HG02610 (cell line): ENCODE measurements around the gene MYO5B.
"Not testable (repeated sequence)": the region's sequence is repeated elsewhere in the genome, so short reads cannot be mapped to it uniquely, and the experiment has no call there.

Experiments used
- ATAC-seq: cut with Tn5 transposase; IDR thresholded peaks from one replicate; pipeline ENCODE4 v1.9.1; 2021; ENCODE audit warnings: mild to moderate bottlenecking, moderate library complexity; ENCODE audit not compliant: unreplicated experiment

Gene MYO5B

DNA sequence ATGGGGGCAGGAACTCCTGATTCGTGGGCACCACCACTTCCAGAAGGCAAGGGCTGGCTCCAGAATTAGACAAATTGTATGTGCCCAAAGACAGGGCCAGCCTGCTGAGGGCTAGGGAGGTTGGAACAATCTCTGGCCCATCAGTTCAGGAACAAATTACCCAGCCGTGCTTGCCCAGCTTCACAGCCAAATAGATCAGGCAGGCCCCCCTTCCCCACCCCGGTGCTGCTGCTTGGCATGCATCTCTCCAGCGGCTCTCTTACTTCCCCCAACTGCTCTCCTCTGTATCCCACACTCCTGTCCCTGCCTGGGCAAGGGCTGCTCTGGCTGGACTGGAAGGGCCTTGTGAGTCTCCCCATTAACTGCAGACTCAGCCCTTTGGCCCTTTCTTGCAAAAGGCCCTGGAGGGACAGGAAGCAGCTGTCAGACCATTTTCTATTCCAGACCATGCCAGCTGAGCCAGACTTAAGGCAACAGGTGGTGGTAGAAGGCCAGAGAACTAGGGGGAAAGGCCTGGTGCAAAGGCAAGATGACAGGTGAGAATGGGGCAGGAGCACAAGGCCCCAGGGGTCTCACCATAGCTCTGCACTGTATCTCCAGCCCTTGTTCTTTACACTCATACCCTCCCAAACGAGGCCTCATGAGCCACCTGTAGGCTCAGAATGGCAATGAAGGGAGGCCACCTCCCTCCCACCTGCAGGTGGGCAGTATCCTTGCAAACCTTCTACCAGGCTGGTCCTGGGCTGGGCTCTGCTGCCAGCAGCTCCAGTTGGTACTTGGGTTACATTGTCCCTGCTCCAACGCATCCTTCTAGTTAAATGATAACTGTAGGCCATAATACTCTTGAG is 350.9 kb downstream of the MYO5B start:
- ATAC-seq, result no peak

DNA sequence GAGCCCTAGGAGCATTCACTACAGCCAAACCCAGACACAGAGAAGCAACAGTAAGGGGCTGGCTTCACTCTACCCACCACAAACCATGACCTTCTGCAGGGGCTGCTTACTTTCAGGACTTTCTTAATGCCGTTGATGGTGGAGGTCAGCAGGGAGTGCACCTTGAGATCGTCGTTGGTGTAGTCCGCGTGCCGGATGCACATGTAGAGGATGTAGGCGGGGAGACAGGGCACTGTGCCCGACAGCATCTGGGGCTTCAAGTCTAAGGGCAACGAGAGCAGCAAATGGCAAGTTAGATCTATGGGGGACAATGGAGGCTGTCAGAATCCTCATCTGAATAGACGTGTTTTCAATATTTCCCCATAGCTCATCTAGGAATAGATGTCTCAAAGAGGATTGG is 351.8 kb downstream of the MYO5B start:
- no peak for ATAC-seq

DNA sequence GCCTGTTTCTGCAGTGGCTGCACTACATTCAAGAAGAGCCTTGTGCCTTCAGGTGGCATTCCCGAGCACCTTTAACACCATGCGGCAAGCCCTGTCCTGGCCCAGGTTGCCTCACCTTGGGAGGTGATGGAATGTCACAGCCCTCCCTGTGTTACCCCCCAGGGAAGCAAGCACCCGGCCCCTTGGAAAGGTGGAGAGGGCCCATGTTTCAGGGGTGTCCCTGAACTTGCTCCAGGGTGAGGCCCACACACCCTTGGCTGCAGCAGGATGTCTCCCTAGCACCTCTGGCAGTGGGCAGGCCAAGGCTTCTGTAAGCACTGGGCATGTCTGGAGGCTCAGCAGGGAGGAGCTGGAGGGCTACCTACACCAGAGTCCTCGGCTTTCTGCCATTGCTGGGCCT is 352.3 kb downstream of the MYO5B start:
- ATAC-seq, result no peak

DNA sequence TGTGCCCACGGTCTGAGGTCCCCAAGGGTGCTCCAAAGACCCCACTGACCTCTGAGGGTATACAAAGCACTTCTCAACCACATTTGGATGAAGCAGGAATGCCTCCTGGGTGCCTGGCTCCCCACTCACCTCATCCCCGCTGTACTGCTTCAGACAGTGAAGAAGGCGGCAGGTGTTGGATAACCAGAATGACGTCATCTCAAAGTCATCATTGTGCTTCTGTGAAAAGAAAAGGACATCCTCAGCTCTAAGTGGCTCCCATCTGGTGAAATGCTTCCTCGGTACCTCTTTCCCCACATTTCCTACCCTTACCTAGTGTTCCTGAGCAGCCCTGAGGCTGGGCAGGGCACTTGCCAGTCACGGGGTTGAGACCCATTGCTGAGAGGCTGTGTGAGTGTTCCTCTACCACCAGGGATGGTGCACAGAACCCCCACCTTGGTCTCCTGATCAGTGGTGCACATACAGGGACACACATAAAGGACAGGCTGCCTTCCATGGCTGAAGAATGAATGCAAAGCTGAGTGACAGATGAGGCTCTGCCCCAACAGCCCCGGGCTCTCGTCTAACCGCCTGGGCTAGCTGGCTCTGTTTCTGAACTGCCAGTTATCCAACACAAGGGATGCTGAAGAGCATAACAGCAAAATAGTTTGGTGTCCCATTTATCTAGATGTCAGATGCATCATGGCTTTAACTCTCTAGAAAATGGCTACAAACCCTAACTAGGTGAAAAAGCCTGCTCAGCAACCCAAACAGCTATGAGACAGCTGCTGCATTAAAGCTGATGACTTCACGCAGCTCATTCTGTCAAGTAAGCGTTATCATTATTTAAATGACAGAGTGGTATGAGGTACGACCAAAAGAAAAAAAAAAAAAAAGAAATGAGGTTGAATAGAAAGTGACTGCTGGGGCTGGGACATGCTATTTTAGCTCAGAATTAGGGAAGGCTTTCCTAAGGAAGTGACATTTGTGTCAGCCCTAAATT is 353.4 kb downstream of the MYO5B start:
- ATAC-seq, result no peak

DNA sequence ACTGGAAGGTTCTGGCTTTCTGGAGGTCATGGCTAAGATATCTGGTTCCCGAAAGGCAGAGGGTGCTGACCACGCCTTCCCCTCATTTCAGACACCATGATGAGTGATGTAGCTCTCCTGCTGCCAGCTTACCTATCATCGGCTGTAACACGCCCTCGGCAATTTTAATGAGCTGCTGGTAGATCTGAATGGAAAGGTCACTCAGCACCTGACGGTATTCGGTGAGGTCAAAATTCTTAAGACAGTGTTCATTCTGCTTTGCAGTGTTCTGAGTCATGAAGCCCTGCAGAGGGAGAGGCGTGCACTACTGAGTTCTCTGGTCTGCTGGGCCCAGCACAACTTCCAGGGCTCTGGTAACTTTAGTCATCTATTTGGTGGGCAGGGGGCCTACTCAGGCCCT is 355.9 kb downstream of the MYO5B start:
- no peak for ATAC-seq

DNA sequence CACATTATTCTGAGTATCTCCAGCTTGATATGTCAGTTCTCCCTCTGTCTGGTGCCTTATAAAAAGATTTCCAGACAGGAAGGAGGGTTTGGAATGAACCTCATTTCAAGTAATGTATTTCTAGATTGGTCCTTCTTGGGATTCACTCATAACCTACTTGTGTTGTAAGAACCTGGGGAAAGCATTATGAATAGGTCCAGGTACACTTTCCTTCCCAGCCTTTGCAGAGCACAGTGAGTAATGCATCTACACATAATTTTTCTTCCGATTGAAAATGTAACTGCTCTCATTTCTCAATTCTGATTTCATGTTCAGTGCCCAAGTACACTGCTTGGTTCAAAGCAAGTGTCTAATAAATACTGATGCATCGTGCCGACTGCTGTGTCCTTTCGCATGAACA is 356.6 kb downstream of the MYO5B start:
- no peak for ATAC-seq

DNA sequence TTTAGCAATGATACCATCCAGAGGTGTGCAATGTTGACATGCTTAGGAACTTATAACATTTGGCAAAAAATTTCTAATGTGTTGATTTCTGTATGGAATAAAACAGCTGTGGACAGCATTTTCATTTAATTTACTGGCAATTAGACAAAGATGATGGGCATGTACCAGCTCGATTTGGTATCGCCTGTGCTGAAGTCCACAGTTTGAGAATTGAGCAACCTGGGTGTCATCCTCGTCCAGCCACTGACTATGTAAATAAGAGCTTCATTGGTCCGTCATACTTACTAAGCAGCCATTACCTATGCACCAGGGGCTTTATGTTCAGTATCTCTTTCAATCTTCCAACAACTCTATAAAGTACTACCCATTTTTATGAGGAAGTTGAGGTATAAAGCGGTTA is 357.1 kb downstream of the MYO5B start:
- no peak for ATAC-seq

DNA sequence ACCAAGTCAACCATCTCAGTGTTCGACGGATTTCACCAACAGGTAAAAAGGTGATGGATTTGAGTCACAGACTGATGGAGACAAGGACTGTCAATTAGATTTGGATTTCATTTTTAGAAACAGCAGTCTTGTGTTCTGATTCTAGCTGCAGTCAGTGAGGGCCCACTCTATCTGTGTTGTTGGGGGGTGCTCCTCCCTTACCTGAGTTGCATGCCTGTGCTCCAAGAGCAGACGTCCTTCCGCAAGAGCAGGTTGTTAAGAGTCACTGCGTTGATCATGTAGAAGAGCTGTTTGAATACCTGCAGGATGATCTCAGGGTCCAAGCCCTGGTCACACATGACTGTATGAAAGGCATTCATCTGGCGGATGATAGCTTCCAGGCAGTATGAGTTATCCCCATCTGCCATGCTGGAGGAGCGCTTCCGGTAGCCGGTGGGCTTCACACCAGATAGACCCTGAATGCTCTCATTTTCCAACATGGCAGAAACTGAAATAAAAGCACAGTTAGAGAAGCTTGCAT is 357.6 kb downstream of the MYO5B start:
- ATAC-seq, result not testable (repeated sequence)

DNA sequence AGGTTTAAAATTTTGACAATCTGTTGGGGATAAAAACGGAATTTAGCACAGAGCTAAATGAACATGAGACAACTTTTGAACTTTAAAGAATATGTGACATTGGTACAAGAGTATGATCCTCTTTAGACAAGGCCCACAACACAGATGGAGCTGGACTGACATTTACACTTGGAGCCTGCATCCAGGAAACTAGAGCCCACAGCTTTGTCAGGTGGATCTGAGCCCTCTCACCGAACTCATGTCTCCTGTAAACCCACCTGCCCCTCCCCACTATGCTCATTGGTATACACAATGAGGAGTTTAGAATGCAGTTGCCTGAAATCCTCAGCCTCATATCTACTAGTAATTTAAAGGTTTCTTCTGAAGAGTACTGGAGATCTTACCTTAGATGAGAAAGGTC is 359.5 kb downstream of the MYO5B start:
- no peak for ATAC-seq

DNA sequence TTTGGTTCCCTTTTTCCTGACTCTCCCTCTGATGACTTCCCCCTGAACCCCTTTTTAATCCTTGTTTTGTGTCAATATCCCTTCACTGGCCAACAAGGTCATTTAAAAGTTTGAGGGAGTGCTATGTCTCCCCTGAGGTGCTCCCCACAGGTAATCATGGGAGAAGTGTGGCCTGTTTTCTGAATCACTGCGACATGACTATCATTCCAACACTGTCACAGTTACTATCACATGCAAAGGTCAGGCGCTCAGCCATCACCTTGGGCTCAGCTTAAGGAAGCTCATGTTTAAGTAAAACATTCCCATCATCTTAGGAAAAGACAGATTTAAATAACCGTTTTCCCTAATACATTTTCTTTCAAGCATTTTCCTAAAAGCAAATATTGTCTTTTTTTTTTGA is 360.7 kb downstream of the MYO5B start:
- ATAC-seq, result no peak

DNA sequence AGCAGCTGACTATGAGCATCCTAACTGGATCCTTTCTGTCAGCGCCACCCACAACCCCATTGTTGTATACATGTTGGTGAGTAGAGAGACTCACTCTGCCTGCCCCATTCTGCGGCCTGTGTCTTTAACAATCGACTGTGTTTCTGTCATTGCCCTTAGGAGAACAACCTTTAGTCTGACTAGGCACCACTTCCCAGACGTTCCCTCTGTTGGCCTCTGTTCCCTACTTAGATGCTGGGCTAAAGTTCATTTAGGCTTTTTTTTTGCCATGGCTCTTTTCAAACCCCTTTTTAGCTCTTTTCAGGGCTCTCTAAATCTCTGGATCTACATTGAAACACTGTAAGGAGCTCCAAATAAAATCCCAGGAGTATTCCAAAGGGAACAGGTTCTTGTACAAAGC is 361.1 kb downstream of the MYO5B start:
- ATAC-seq, result no peak

DNA sequence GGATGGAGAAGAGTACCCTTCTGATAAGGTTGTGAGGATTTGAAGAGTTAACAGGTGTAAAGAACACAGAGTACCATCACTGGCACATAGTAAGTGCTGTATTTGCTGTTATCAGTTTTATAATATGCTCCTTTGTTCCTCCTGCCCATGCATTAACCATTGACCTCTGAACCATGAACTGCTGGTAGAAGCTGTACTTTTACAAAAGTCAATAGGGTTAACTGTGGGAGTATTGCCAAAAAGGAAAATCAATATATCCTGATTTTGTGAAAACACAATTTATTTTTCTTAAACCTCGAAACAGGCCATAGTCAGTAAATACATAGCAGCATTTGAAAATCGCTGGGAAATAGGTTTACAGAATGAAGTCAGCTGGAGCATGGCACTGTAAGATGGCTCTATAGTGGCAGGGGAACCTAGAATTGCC is 362.7 kb downstream of the MYO5B start:
- no peak for ATAC-seq

DNA sequence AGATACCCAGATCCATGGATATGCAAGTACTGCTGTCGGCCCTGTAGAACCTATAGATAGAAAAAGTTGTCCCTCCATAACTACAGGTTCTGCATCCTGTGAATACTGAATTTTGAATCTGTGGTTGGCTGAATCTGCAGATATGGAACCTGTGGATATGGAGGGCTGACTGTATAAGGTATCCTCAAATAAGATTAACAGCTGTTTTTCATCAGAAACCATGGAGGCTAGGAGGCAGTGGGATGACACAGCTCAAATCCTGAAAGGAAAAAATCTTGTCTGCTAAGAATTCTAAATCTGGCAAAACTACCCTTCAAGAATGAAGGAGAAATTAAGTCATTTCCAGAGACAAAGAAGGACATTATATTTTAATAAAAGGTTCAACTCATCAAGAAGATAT is 367.0 kb downstream of the MYO5B start:
- ATAC-seq, result no peak

DNA sequence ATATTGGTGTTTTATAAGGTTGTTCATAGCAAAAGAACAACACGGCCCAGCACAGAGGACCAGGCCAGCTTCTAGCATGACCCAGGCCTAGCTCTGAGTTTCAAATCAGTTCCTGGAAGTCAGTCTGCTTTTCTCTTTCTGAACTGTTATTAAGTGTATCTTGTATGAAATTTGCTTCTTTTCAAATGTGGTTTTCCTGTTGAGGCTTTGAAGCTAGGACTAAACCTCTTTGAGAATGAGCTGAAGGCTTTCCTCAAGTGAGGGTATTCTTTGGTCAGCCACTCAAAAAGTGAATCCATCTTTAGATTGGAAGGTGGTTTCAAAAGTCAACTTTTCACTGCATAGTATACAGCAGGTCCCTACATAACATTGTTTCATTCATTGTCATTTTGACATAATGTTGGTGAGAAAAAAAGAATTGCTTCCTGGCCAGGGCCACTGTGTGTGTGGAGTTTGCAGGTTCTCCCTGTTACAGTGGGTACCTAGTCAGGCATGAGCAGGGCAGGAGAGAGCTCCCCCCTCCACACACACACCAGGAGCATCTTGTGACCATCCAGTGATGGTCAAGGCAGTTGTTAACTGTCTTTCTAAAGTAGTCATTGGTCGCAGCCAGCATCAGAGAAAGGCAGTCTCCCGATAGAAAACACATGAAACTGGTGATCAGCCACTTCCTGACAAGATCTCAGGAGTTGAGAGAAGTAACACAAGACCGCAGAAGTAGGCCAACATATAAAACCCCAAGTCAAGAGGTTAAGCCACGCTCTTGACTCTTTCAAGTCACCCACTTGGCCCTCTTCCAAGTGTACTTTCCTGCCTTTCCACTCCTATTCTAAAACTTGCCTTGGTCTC is 374.9 kb downstream of the MYO5B start:
- ATAC-seq, result peak; percentile 56

DNA sequence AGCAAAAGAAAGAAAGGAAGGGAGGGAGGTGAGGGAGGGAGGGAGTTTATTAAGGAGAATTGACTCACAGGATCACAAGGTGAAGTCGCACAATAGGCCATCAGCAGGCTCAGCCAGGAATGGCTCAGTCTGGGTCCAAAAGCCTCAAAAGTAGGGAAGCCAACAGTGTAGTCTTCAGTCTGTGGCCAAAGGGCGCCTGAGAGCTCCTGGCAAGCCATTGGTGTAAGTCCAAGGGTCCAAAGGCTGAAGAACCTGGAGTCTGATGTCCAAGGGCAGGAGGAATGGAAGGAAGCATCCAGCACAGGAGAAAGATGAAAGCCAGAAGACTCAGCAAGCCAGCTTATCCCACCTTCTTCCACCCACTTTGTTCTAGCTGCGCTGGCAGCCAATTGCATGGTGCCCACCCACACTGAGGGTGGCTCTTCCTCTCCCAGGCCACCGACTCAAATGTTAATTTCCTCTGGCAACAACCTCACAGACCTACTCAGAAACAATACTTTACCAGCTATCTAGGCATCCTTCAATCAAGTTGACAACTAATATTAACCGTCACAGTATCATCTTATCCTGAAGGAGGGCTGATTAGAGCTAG is 375.8 kb downstream of the MYO5B start:
- ATAC-seq, result no peak

DNA sequence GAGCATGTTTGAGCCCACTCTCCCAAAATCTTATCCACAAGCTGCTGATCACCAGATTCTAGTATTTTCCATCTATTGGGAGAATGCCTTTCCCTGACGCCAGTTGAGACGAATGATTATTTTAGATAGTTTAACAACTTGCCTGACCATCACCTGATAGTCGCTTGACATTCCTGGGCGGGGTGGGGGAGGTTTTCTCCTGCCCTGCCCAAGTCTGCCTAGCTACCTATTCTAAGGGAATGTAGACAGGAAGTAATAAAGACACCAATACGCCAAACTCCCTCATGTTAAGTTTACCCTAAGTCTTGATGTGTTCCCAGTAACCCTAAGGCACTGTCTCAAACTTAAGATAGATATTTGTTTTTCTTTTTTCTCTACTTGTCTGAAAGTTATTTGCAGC is 377.0 kb downstream of the MYO5B start:
- ATAC-seq, result no peak

DNA sequence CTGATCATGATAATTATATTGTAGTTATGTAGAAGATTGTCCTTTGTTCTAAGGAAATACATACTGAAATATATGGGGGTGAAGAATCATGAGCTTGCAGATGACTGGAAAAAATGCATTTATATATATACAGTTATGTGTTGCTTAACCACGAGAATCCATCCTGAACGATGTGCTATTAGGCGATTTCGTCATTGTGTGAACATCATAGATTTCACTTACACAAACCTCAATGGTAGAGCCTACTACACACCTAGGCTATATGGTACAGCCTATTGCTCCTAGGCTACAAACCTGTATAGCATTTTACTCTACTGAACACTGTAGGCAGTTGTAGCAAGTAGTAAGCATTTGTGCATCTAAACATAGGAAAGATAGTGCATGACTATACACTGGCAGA is 379.0 kb downstream of the MYO5B start:
- ATAC-seq, result no peak

DNA sequence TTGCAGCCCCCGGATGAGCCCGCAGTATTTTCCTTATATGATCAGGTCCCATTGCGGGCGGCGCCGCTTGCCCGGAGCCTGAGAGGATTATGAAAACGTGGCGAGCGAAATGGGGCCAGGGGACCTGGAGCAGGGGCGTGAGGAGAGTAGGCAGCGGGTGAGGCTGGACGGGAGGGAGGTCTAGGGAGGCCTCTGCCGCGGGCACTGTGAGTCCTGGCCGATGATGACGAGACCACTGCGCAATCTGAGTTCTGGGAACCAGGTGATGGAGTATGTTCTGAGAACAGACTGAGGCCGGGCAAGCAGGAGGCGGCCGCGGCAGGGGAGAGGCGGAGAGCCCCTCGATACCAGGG is 380.8 kb downstream of the MYO5B start:
- ATAC-seq, result peak; percentile 30

DNA sequence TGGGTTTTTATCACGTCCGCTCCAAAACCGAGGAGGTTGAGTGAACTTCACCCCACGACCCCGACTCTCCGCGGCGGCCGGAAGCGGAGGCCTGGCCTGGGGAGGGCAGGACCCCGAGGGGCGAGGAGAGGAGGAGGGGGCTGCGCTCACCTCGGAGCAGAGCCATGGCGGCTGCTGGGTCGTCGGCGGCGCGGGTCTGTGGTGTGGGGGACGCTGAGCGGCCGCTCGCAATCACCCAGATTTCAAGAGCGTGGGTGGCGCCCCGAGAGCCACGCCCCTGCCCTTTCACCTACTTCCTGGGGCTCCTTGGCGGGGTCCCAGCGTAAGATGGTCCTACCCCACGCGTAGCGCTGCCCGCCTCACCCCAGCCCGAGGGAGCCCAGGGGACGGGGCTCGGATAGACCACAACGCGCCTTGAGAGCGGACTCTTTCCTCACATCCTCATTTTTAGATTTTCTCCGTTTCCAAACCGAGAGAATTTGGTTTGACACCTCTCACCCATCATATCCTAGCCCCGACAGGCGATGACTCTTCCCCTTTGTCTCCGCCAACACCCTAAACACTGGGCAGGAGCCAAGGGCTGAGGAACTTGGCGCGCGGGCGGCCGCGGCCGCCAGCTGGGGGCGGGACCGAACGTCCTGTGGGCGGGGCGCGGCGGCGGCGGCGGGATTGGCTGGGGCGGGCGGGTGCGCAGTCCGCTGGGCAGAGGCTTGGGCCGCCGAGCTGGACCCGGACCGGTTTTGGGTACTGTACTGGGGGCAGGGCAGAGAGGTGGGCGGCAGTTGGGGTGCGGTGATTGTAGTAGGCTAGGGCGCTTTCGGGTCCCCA is 381.4 kb downstream of the MYO5B start, which contains the start of gene ACAA2:
TSS of gene ACAA2 (minus strand) at position 215 of the 828 bp plus-strand sequence. CDS start at position 166, 49 bp downstream.
- ATAC-seq, result peak; percentile 86

DNA sequence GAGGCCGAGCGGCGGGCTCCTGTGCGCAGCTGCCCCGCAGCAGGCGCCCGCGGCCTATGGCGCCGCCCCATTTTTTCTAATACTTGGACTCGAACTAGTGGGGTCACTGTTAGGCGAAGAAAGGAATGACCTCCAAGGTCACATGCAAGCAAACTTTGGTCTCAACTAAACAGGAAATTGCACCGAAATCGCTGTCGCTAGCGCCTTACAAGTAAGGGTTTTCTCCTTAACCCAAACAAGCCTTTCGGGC is 382.0 kb downstream of the MYO5B start:
- peak; percentile 21 for ATAC-seq
